GM12878 (cell line): ENCODE measurements around the gene PTPRH. TPM values are rescaled to one million over a fixed set of nuclear protein-coding genes. Genes with fewer than 3 reads are reported as not detected.

Experiments
- ASH2L ChIP-seq: fragments of 300-600, 200-600 bp; sonication (generic); IDR thresholded peaks from 2 replicates; pipeline ENCODE4 v1.6.1; 2017; ENCODE audit warnings: low read depth, mild to moderate bottlenecking, borderline replicate concordance
- BHLHE40 ChIP-seq, 2 experiments: fragments of 450-650 bp in 1 of 2; IDR thresholded peaks; 2 replicates each; pipeline ENCODE4 v1.6.1; 2011 to 2017; ENCODE audit warnings: low read depth in 2 of 2, borderline replicate concordance in 1 of 2, improper control_type of control experiment in 1 of 2, low read length in 1 of 2, mild to moderate bottlenecking in 1 of 2
- CBFB ChIP-seq: IDR thresholded peaks from 2 replicates; pipeline ENCODE4 v1.6.1; 2016; ENCODE audit warnings: antibody characterized with exemption, low read depth
- CHD2 ChIP-seq: IDR thresholded peaks from 2 replicates; pipeline ENCODE4 v1.6.1; 2011; ENCODE audit warnings: low read depth, low read length, improper control_type of control experiment, borderline replicate concordance
- EED ChIP-seq: sonication (generic); IDR thresholded peaks from 2 replicates; pipeline ENCODE4 v1.6.1; 2016; ENCODE audit warnings: antibody characterized with exemption, low read depth
- ETV6 ChIP-seq, 2 experiments: fragments of 450-650 bp in 1 of 2; IDR thresholded peaks in 1 of 2; conservative IDR thresholded peaks in 1 of 2; 2 replicates each; pipeline ENCODE4 v1.6.1; 2014; ENCODE audit warnings: antibody characterized with exemption in 1 of 2, borderline replicate concordance in 1 of 2, low read depth in 1 of 2, mild to moderate bottlenecking in 1 of 2, moderate library complexity in 1 of 2
- IKZF1 ChIP-seq: fragments of 450-650 bp; conservative IDR thresholded peaks from 2 replicates; pipeline ENCODE4 v1.6.1; 2017; ENCODE audit warnings: antibody characterized with exemption, mild to moderate bottlenecking
- JUNB ChIP-seq: IDR thresholded peaks from 2 replicates; pipeline ENCODE4 v1.6.1; 2016; ENCODE audit warnings: antibody characterized with exemption, mild to moderate bottlenecking
- MTA2 ChIP-seq: fragments of 450-650 bp; IDR thresholded peaks from 2 replicates; pipeline ENCODE4 v1.6.1; 2016; ENCODE audit warnings: low read depth, mild to moderate bottlenecking, moderate library complexity
- NFIC ChIP-seq: IDR thresholded peaks from 2 replicates; pipeline ENCODE4 v1.6.1; 2012; ENCODE audit warnings: low read depth, mild to moderate bottlenecking, inconsistent platforms, low read length, moderate library complexity
- NFYB ChIP-seq: IDR thresholded peaks from 2 replicates; pipeline ENCODE4 v1.6.1; 2011; ENCODE audit warnings: low read depth, mild to moderate bottlenecking, low read length, improper control_type of control experiment, moderate library complexity; ENCODE audit not compliant: insufficient read depth
- NR2F1 ChIP-seq: fragments of 450-650 bp; conservative IDR thresholded peaks from 2 replicates; pipeline ENCODE4 v1.6.1; 2017; ENCODE audit warnings: mild to moderate bottlenecking
- POLR2AphosphoS5 ChIP-seq: IDR thresholded peaks from 2 replicates; pipeline ENCODE4 v1.6.1; 2011; ENCODE audit warnings: mild to moderate bottlenecking, low read length, inconsistent platforms
- RAD21 ChIP-seq: IDR thresholded peaks from 2 replicates; pipeline ENCODE4 v1.6.1; 2011; ENCODE audit warnings: mild to moderate bottlenecking, low read depth, low read length, moderate library complexity; ENCODE audit not compliant: insufficient read depth
- RFX5 ChIP-seq: IDR thresholded peaks from 2 replicates; pipeline ENCODE4 v1.6.1; 2011; ENCODE audit warnings: low read depth, low read length, improper control_type of control experiment
- SMAD5 ChIP-seq: IDR thresholded peaks from 2 replicates; pipeline ENCODE4 v1.6.1; 2016; ENCODE audit warnings: antibody characterized with exemption, low read depth
- SMARCA5 ChIP-seq: fragments of 450-650 bp; IDR thresholded peaks from 2 replicates; pipeline ENCODE4 v1.6.1; 2017; ENCODE audit warnings: mild to moderate bottlenecking
- SP1 ChIP-seq: IDR thresholded peaks from one replicate; pipeline ENCODE4 v1.6.1; 2011; ENCODE audit warnings: low read depth, low read length
- TCF12 ChIP-seq: IDR thresholded peaks from 2 replicates; pipeline ENCODE4 v1.6.1; 2011; ENCODE audit warnings: low read depth, mild to moderate bottlenecking, low read length
- ZBED1 ChIP-seq: IDR thresholded peaks from 2 replicates; pipeline ENCODE4 v1.6.1; 2016; ENCODE audit warnings: borderline replicate concordance
- polyA plus RNA-seq, 11 experiments: library from polyadenylated mRNA; depleted of rRNA in 4 of 11; unstranded in 6 of 11; stranded (reverse) in 5 of 11; fragments of >200 nt; fragmentation: Nextera tagmentation in 4 of 11; fragmentation: Illumina TruSeq in 1 of 11; extraction: Ambion mirVana in 4 of 11; extraction: Trizol in 1 of 11; gene quantifications; 1 replicate in 1 of 11; 2 replicates in 10 of 11; pipeline versions ENCODE4 v1.2.1 to v1.2.3, GENCODE V29; 2011 to 2016; ENCODE audit warnings: inconsistent platforms in 2 of 11, missing spikeins in 2 of 11, low read depth in 1 of 11
- total RNA-seq, 4 experiments: library from RNA; depleted of rRNA in 3 of 4; stranded (reverse); fragments of >200 nt in 3 of 4; fragmentation: Illumina TruSeq in 1 of 4; extraction: Trizol in 1 of 4; gene quantifications; 2 replicates each; pipeline versions ENCODE4 v1.2.1 to v1.2.3, GENCODE V29; 2013 to 2021
- TF ChIP-seq, protein P1 (sequence below): IDR thresholded peaks from 2 replicates; pipeline ENCODE4 v1.6.1; 2012; ENCODE audit warnings: low read depth, low read length, improper control_type of control experiment
- TF ChIP-seq, protein P2 (sequence below), 3 experiments: IDR thresholded peaks in 2 of 3; conservative IDR thresholded peaks in 1 of 3; 2 replicates each; pipeline ENCODE4 v1.5.1; 2011; ENCODE audit warnings: low read depth in 3 of 3, low read length in 3 of 3, mild to moderate bottlenecking in 3 of 3, control low read depth in 2 of 3, moderate library complexity in 2 of 3, inconsistent platforms in 1 of 3, mixed read lengths in 1 of 3; ENCODE audit not compliant: control insufficient read depth in 2 of 3, insufficient read depth in 1 of 3; ENCODE audit errors: extremely low read depth in 1 of 3
- TF ChIP-seq, protein P3 (sequence below): fragments of 450-650 bp; IDR thresholded peaks from 2 replicates; pipeline ENCODE4 v1.6.1; 2017; ENCODE audit warnings: mild to moderate bottlenecking, moderate library complexity

The PTPRH gene
- total and polyA plus RNA-seq, 10 of the 15 experiments (the other 5 are each of a cell fraction or from before 2014, with no cell fraction given) = 0.08 TPM; not detected in 9

DNA sequence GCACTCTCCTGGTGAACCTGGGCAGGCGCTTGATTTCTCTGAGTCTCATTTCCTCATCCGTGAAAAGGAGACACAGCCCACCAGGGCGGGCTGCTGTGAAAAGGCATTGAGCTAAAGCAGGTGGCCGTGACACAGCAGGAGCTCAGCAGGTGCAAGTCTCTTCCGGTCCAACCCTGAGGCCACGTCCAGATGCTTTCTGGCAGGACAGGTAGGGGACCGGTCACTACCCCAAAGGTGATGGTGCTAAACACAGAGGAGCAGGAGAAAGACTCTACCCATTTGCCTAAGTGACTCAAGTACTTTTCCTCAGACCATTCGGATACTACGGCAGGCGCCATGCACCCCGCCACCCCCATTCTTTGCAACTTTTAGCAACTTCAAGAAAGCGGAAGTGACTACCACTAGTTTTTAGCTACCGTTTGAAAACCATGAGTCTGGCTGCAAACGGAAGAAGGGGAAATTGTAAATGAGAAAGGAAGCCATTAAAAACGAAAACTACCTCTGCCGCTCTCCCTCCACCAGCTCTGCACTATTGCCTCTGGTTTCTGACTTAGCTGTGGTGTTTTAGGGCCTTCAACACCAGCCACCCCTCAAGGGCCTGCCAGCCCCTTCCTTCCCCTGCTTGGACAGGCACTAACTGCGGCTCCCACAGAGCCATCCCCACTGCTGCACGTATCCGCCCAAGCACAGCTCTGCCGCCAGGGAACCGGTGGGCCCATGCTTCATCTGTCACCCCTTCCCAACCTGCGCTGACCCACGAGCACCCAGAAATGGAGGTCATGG is 44.7 kb upstream of the PTPRH start (continued):
- peak in 1 of 2 experiments; percentile 74; a peak in 2 of 4 replicates for TF ChIP-seq ETV6 (conservative IDR thresholded peaks at IDR 0.05 in 1 of 2, IDR thresholded peaks at IDR 0.05 in 1 of 2; ENCODE audit: borderline replicate concordance in 1 of 2, low read depth in 1 of 2)
- TF ChIP-seq JUNB = peak; percentile 43; the same call in 1 of the 2 replicates
- 0 out of 2 replicates have a peak, but pooled peaks have one; percentile 9 for TF ChIP-seq RFX5
- TF ChIP-seq CHD2 = peak; percentile 55; the same call in 1 of the 2 replicates
- TF ChIP-seq BHLHE40 (IDR thresholded peaks at IDR 0.05; ENCODE audit: borderline replicate concordance in 1 of 2, low read depth in 2 of 2, low read length in 1 of 2) = peak in 1 of 2 experiments; percentile 40; a peak in 1 of 4 replicates
- TF ChIP-seq ZBED1 = 0 out of 2 replicates have a peak, but pooled peaks have one; percentile 37
- TF ChIP-seq RAD21 = no peak
- 0 out of 2 replicates have a peak, but pooled peaks have one; percentile 52 for TF ChIP-seq CBFB
- no peak for TF ChIP-seq NFYB
- peak; percentile 51; the same call in 1 of the 2 replicates for TF ChIP-seq SMAD5
- TF ChIP-seq, protein P1, sequence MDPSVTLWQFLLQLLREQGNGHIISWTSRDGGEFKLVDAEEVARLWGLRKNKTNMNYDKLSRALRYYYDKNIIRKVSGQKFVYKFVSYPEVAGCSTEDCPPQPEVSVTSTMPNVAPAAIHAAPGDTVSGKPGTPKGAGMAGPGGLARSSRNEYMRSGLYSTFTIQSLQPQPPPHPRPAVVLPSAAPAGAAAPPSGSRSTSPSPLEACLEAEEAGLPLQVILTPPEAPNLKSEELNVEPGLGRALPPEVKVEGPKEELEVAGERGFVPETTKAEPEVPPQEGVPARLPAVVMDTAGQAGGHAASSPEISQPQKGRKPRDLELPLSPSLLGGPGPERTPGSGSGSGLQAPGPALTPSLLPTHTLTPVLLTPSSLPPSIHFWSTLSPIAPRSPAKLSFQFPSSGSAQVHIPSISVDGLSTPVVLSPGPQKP = peak; percentile 25; the same call in 1 of the 2 replicates
- peak; percentile 34 for TF ChIP-seq EED
- TF ChIP-seq MTA2 = peak; percentile 65; the same call in 1 of the 2 replicates
- TF ChIP-seq, protein P2, sequence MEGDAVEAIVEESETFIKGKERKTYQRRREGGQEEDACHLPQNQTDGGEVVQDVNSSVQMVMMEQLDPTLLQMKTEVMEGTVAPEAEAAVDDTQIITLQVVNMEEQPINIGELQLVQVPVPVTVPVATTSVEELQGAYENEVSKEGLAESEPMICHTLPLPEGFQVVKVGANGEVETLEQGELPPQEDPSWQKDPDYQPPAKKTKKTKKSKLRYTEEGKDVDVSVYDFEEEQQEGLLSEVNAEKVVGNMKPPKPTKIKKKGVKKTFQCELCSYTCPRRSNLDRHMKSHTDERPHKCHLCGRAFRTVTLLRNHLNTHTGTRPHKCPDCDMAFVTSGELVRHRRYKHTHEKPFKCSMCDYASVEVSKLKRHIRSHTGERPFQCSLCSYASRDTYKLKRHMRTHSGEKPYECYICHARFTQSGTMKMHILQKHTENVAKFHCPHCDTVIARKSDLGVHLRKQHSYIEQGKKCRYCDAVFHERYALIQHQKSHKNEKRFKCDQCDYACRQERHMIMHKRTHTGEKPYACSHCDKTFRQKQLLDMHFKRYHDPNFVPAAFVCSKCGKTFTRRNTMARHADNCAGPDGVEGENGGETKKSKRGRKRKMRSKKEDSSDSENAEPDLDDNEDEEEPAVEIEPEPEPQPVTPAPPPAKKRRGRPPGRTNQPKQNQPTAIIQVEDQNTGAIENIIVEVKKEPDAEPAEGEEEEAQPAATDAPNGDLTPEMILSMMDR (IDR thresholded peaks at IDR 0.05 in 2 of 3, conservative IDR thresholded peaks at IDR 0.05 in 1 of 3; ENCODE audit: control insufficient read depth in 2 of 3, extremely low read depth in 1 of 3, insufficient read depth in 1 of 3, low read depth in 3 of 3, low read length in 3 of 3) = 0 out of 6 replicates have a peak, but pooled peaks of 1 of the 3 experiments have one; percentile 0
- TF ChIP-seq, protein P3, sequence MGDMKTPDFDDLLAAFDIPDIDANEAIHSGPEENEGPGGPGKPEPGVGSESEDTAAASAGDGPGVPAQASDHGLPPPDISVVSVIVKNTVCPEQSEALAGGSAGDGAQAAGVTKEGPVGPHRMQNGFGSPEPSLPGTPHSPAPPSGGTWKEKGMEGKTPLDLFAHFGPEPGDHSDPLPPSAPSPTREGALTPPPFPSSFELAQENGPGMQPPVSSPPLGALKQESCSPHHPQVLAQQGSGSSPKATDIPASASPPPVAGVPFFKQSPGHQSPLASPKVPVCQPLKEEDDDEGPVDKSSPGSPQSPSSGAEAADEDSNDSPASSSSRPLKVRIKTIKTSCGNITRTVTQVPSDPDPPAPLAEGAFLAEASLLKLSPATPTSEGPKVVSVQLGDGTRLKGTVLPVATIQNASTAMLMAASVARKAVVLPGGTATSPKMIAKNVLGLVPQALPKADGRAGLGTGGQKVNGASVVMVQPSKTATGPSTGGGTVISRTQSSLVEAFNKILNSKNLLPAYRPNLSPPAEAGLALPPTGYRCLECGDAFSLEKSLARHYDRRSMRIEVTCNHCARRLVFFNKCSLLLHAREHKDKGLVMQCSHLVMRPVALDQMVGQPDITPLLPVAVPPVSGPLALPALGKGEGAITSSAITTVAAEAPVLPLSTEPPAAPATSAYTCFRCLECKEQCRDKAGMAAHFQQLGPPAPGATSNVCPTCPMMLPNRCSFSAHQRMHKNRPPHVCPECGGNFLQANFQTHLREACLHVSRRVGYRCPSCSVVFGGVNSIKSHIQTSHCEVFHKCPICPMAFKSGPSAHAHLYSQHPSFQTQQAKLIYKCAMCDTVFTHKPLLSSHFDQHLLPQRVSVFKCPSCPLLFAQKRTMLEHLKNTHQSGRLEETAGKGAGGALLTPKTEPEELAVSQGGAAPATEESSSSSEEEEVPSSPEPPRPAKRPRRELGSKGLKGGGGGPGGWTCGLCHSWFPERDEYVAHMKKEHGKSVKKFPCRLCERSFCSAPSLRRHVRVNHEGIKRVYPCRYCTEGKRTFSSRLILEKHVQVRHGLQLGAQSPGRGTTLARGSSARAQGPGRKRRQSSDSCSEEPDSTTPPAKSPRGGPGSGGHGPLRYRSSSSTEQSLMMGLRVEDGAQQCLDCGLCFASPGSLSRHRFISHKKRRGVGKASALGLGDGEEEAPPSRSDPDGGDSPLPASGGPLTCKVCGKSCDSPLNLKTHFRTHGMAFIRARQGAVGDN = peak; percentile 58; the same call in 1 of the 2 replicates
- TF ChIP-seq NR2F1 = no peak
- TF ChIP-seq ASH2L = 0 out of 2 replicates have a peak, but pooled peaks have one; percentile 71
- TF ChIP-seq NFIC = peak; percentile 75; the same call in 1 of the 2 replicates
- peak; percentile 37; the same call in 1 of the 2 replicates for TF ChIP-seq POLR2AphosphoS5
- peak; percentile 72 for TF ChIP-seq IKZF1
- peak; percentile 97 for TF ChIP-seq TCF12
- peak; percentile 30; the same call in 1 of the 2 replicates for TF ChIP-seq SMARCA5
- TF ChIP-seq SP1 = no peak
